IMR-90 (cell line): ENCODE measurements around the gene CLDN22. TPM values are rescaled to one million over a fixed set of nuclear protein-coding genes. Genes with fewer than 3 reads are reported as not detected.
A peak's percentile ranks its signal among the peaks of the same experiment; 100 is the strongest.

Experiments
- ATAC-seq: fragments of 200-7000 bp; cut with Tn5 transposase; 2 replicates; pipeline ENCODE4 v1.9.1; 2020; ENCODE audit warnings: low read depth, mild to moderate bottlenecking, moderate library complexity
- BruUV-seq: library from RNA; stranded (reverse); fragments of 400-500 nt; replicated peaks from 2 replicates; lab custom pipeline; 2021; lab: Mats Ljungman, UMichigan
- CTCF ChIA-PET: fragments of 300-600 bp; formaldehyde crosslinking; extraction: SDS; loops from one replicate; lab custom pipeline; 2021; ENCODE audit warnings: antibody characterized with exemption; lab: Yijun Ruan, JAX
- POLR2A ChIA-PET: fragments of 300-600 bp; sonication (Branson Sonifier 250); formaldehyde crosslinking; loops from one replicate; lab custom pipeline; 2022; ENCODE audit warnings: antibody characterized with exemption; ENCODE audit not compliant: unreplicated experiment; lab: Charles Lee
- DNase-seq: peaks from one replicate; pipeline ENCODE4 v3.0.0; 2013
- H2AFZ ChIP-seq: replicated peaks from 2 replicates; pipeline ENCODE3; 2013; ENCODE audit warnings: low read length, mild to moderate bottlenecking; ENCODE audit not compliant: poor library complexity
- H2AK5ac ChIP-seq: 2 replicates; pipeline ENCODE4 v1.6.1; 2013; ENCODE audit warnings: low read depth, low read length, inconsistent platforms
- H2AK9ac ChIP-seq: replicated peaks from 2 replicates; pipeline ENCODE3; 2013; ENCODE audit warnings: mild to moderate bottlenecking, low read depth, low read length, moderate library complexity; ENCODE audit not compliant: poor library complexity
- H2BK120ac ChIP-seq: 2 replicates; pipeline ENCODE4 v1.6.1; 2013; ENCODE audit warnings: low read depth, low read length, inconsistent platforms
- H2BK15ac ChIP-seq: 3 replicates; pipeline ENCODE4 v1.6.1; 2013; ENCODE audit warnings: low read depth, low read length, inconsistent platforms
- H2BK20ac ChIP-seq: 2 replicates; pipeline ENCODE4 v1.6.1; 2013; ENCODE audit warnings: low read depth, mild to moderate bottlenecking, inconsistent platforms, low read length, moderate library complexity
- H2BK5ac ChIP-seq: 2 replicates; pipeline ENCODE4 v1.6.1; 2013; ENCODE audit warnings: mild to moderate bottlenecking, low read depth, low read length, inconsistent platforms; ENCODE audit not compliant: poor library complexity, severe bottlenecking
- H3K14ac ChIP-seq: replicated peaks from 2 replicates; pipeline ENCODE4 v1.6.1; 2013; ENCODE audit warnings: low read depth, low read length, inconsistent platforms
- H3K18ac ChIP-seq: 2 replicates; pipeline ENCODE4 v1.6.1; 2013; ENCODE audit warnings: low read depth, low read length, control low read depth
- H3K23ac ChIP-seq: 2 replicates; pipeline ENCODE4 v1.6.1; 2013; ENCODE audit warnings: low read depth, low read length, inconsistent platforms
- H3K27ac ChIP-seq: 2 replicates; pipeline ENCODE4 v1.5.1; 2013; ENCODE audit warnings: mild to moderate bottlenecking, control low read depth, low read length; ENCODE audit not compliant: insufficient read depth
- H3K27me3 ChIP-seq: 2 replicates; pipeline ENCODE4 v1.6.1; 2013; ENCODE audit warnings: low read length; ENCODE audit not compliant: control insufficient read depth, insufficient read depth
- H3K36me3 ChIP-seq: 2 replicates; pipeline ENCODE4 v1.6.1; 2013; ENCODE audit warnings: low read length, mixed read lengths; ENCODE audit not compliant: control insufficient read depth, insufficient read depth
- H3K4ac ChIP-seq: 2 replicates; pipeline ENCODE4 v1.6.1; 2013; ENCODE audit warnings: low read depth, low read length, inconsistent platforms
- H3K4me1 ChIP-seq: 2 replicates; pipeline ENCODE4 v1.6.1; 2013; ENCODE audit warnings: low read length, mixed read lengths; ENCODE audit not compliant: control insufficient read depth, insufficient read depth
- H3K4me2 ChIP-seq: 2 replicates; pipeline ENCODE4 v1.6.1; 2013; ENCODE audit warnings: low read depth, mild to moderate bottlenecking, control low read depth, low read length, moderate library complexity
- H3K4me3 ChIP-seq: 2 replicates; pipeline ENCODE4 v1.5.1; 2013; ENCODE audit warnings: low read depth, mild to moderate bottlenecking, control low read depth, low read length, moderate library complexity; ENCODE audit not compliant: insufficient read depth
- H3K56ac ChIP-seq: 2 replicates; pipeline ENCODE4 v1.6.1; 2013; ENCODE audit warnings: low read length, inconsistent platforms; ENCODE audit not compliant: insufficient read depth; ENCODE audit errors: extremely low read depth
- H3K79me1 ChIP-seq, 2 experiments: 2 replicates each; pipeline ENCODE4 v1.6.1; 2013; ENCODE audit warnings: low read length in 2 of 2, inconsistent platforms in 1 of 2, low read depth in 1 of 2
- H3K9ac ChIP-seq: 2 replicates; pipeline ENCODE4 v1.6.1; 2013; ENCODE audit warnings: low read depth, low read length, control low read depth
- H3K9me1 ChIP-seq: 2 replicates; pipeline ENCODE4 v1.6.1; 2013; ENCODE audit warnings: low read length, inconsistent platforms; ENCODE audit not compliant: insufficient read depth
- H3K9me3 ChIP-seq: 2 replicates; pipeline ENCODE4 v1.6.1; 2013; ENCODE audit warnings: low read length; ENCODE audit not compliant: control insufficient read depth, insufficient read depth
- H4K20me1 ChIP-seq: 2 replicates; pipeline ENCODE4 v1.6.1; 2013; ENCODE audit warnings: low read length, inconsistent platforms; ENCODE audit not compliant: insufficient read depth
- H4K5ac ChIP-seq: 2 replicates; pipeline ENCODE4 v1.6.1; 2013; ENCODE audit warnings: mild to moderate bottlenecking, low read depth, low read length, control low read depth
- H4K8ac ChIP-seq, 2 experiments: 2 replicates each; pipeline ENCODE4 v1.6.1; 2013; ENCODE audit warnings: low read depth in 2 of 2, low read length in 2 of 2, control low read depth in 1 of 2, inconsistent platforms in 1 of 2
- H4K91ac ChIP-seq: 2 replicates; pipeline ENCODE4 v1.6.1; 2013; ENCODE audit warnings: low read depth, low read length, inconsistent platforms; ENCODE audit not compliant: insufficient read depth
- FOS ChIP-seq: fragments of 150-350 bp; IDR thresholded peaks from 2 replicates; pipeline ENCODE4 v1.6.1; 2016; ENCODE audit warnings: low read depth, low read length
- POLR2A ChIP-seq: IDR thresholded peaks from 2 replicates; pipeline ENCODE4 v1.6.1; 2012; ENCODE audit warnings: mild to moderate bottlenecking, low read depth, low read length
- RAD21 ChIP-seq: IDR thresholded peaks from 2 replicates; pipeline ENCODE4 v1.6.1; 2012; ENCODE audit warnings: low read length, improper control_type of control experiment
- SMC3 ChIP-seq: fragments of 150-350 bp; IDR thresholded peaks from 2 replicates; pipeline ENCODE4 v1.6.1; 2016; ENCODE audit warnings: low read depth, mild to moderate bottlenecking, antibody characterized with exemption, low read length, moderate library complexity
- WGBS, 2 experiments: methylation state at CpG; one replicate each; pipeline versions ENCODE4 v1.1.5 to v1.1.7; 2013; ENCODE audit warnings: missing lambda C conversion rate in 2 of 2; ENCODE audit not compliant: insufficient read length in 1 of 2; ENCODE audit errors: extremely low coverage in 2 of 2; 5-methylcytosine and 5-hydroxymethylcytosine counted together
- dilution Hi-C: fragments of 300-500 bp; cut with HindIII; formaldehyde crosslinking; loops from one replicate; pipeline ENCODE4 v1.14.3; 2018; ENCODE audit warnings: low sequenced_read_pairs; ENCODE audit not compliant: unreplicated experiment
- in situ Hi-C: fragments of 300-500 bp; cut with MboI; formaldehyde crosslinking; loops from 3 replicates; pipeline ENCODE4 v1.14.3; 2019; ENCODE audit warnings: low sequenced_read_pairs, inconsistent platforms, mixed read lengths
- intact Hi-C: fragments of 100-400 bp; cut with micrococcal nuclease; formaldehyde crosslinking; loops from 2 replicates; pipeline ENCODE4 v1.10.0; 2022
- polyA plus RNA-seq, 3 experiments: library from polyadenylated mRNA; depleted of rRNA; stranded (reverse); fragments of >200 nt; gene quantifications; 2 replicates each; pipeline ENCODE4 v1.2.3, GENCODE V29; 2012; ENCODE audit warnings: low replicate concordance in 1 of 3
- total RNA-seq: library from RNA; depleted of rRNA; stranded (reverse); fragments of >200 nt; gene quantifications from 2 replicates; pipeline ENCODE4 v1.2.3, GENCODE V29; 2012
- TF ChIP-seq, protein P1 (sequence below): fragments of 150-350 bp; IDR thresholded peaks from 2 replicates; pipeline ENCODE4 v1.6.1; 2016; ENCODE audit warnings: low read depth, mild to moderate bottlenecking, low read length, moderate library complexity, borderline replicate concordance

CLDN22 gene
- total and polyA plus RNA-seq, 2 of the 4 experiments (the other 2 are of a cell fraction), result not detected

DNA sequence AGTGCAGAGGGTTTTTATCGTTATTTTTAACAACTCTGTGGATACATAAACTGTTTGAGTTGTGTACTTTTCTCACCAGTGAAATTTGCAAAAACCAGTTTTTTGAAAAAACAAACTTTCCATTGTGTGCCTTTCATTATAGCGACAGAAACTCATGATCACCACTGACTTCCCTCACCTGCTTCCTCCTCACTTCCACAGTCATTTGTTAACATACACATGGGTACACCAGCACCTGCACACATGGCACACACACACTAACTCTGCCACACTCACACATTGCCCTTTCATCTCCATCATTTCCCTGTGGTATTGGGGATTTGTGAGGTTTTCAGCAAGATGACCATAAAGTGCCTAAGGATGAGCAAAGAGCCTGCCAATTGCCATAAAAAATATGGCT lies 20.6 kb downstream of the CLDN22 start:
- BruUV-seq, result no TSS peak
- ATAC-seq (no peak), DNase-seq (no peak)
- Histone ChIP-seq H2BK15ac (no peak overlapping the region), H4K8ac (no peak overlapping the region), H4K91ac (no peak overlapping the region), H3K27me3 (no peaks in the 10 kb centered on the region), H3K9me1 (peaks cover 11% of the 10 kb centered on the region), H3K36me3 (peaks cover 33% of the 10 kb centered on the region), H4K5ac (no peak overlapping the region), H2AFZ (no peak overlapping the region), H3K79me1 (0 out of 4 replicates have a peak, but pooled peaks cover 0 to 4% of the 10 kb centered on the region in 2 experiments), H2BK5ac (no peak overlapping the region), H3K27ac (no peak overlapping the region), H3K4me2 (no peak overlapping the region), H3K9me3 (no peaks in the 10 kb centered on the region), H3K4ac (no peak overlapping the region), H3K56ac (no peak overlapping the region), H4K20me1 (no peaks in the 10 kb centered on the region), H2AK5ac (no peak overlapping the region), H3K23ac (no peak overlapping the region), H3K4me1 (peaks cover 4% of the 10 kb centered on the region; the same call in 1 of the 2 replicates), H3K4me3 (no peak overlapping the region), H3K14ac (0 out of 2 replicates have a peak overlapping the region, but pooled peaks have one; percentile 17), H3K18ac (no peak overlapping the region), H2AK9ac (no peak overlapping the region), H3K9ac (no peak overlapping the region), H2BK20ac (no peak overlapping the region), H2BK120ac (no peak overlapping the region)
- dilution Hi-C loops (no loop called here), in situ Hi-C loops (no loop called here), intact Hi-C loops (no loop called here)
- no CpG with 5 or more reads among the region's 2 CpGs for WGBS, 2 experiments
- CTCF ChIA-PET, result interaction anchor here (1.2 kb wide), 1 partner anchor 80 kb away, joined by 3 read pairs; no protein-coding TSS in a partner anchor
- no peak for TF ChIP-seq POLR2A
- no peak for TF ChIP-seq SMC3
- TF ChIP-seq, protein P1, sequence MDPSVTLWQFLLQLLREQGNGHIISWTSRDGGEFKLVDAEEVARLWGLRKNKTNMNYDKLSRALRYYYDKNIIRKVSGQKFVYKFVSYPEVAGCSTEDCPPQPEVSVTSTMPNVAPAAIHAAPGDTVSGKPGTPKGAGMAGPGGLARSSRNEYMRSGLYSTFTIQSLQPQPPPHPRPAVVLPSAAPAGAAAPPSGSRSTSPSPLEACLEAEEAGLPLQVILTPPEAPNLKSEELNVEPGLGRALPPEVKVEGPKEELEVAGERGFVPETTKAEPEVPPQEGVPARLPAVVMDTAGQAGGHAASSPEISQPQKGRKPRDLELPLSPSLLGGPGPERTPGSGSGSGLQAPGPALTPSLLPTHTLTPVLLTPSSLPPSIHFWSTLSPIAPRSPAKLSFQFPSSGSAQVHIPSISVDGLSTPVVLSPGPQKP, result no peak
- TF ChIP-seq RAD21, result no peak
- no peak for TF ChIP-seq FOS
- POLR2A ChIA-PET, result no interaction called here
